ENCODE measurements around the gene ZSWIM3. TPM values are rescaled to one million over a fixed set of nuclear protein-coding genes. Genes with fewer than 3 reads are reported as not detected.

The ZSWIM3 gene
- total and polyA plus RNA-seq, 2 of the 8 experiments (the other 6 are each of a cell fraction or from before 2014, with no cell fraction given) = 5.5 to 6.9 TPM

- no peak overlapping the region for H2BK5ac ChIP-seq (ENCODE audit: low read depth, low read length)
- no peaks in the 10 kb centered on the region for H3K27me3 ChIP-seq (replicated peaks in 1 of 4; ENCODE audit: control insufficient read depth in 3 of 4, extremely low read depth in 1 of 4, insufficient read depth in 3 of 4, low read length in 3 of 4)
- peaks cover 0 to 6% (median 3%) of the 10 kb centered on the region in 4 experiments; a peak in 2 of 8 replicates for H3K36me3 ChIP-seq (ENCODE audit: control insufficient read depth in 2 of 4, insufficient read depth in 4 of 4, low read length in 3 of 4)
- no peak overlapping the region for H3K18ac ChIP-seq (ENCODE audit: extremely low read depth, low read length)
- FAIRE-seq = no peak
- ChIA-PET CTCF (ENCODE audit: partially characterized antibody) (interaction anchor here (0.8 to 1.9 kb wide), 2 partner anchors 9 to 14 kb away, joined by 3 to 4 read pairs; no protein-coding TSS in a partner anchor), POLR2A (ENCODE audit: partially characterized antibody) (interaction anchor here (4.0 to 13.8 kb wide), 4 partner anchors 12 to 20 kb away, joined by 36 to 178 read pairs (median 54); partner anchors contain the start of genes ACOT8, UBE2C and ZSWIM3)
- no peak overlapping the region for H2AFZ ChIP-seq (ENCODE audit: low read length)
- H4K8ac ChIP-seq (ENCODE audit: extremely low read depth, insufficient read depth, low read length) = no peak overlapping the region
- H3K9ac ChIP-seq (replicated peaks in 1 of 4; ENCODE audit: extremely low read depth in 1 of 4, low read depth in 3 of 4, low read length in 3 of 4) = no peak overlapping the region
- no peak overlapping the region for H3K56ac ChIP-seq (replicated peaks; ENCODE audit: insufficient read length, low read depth, low read length)
- 97% methylated on average over 5 of the region's 5 CpGs; no CpG with 5 or more reads in 1 of the 2 experiments for WGBS, 2 experiments (ENCODE audit: extremely low coverage in 1 of 2, insufficient coverage in 1 of 2, insufficient read length in 1 of 2, insufficient replicate concordance in 2 of 2, low coverage in 1 of 2, low lambda C conversion rate in 2 of 2, missing lambda C conversion rate in 1 of 2)
- H2BK120ac ChIP-seq (replicated peaks; ENCODE audit: low read depth, low read length) = no peak overlapping the region
- peaks cover 0 to 11% of the 10 kb centered on the region in 2 experiments; a peak in 1 of 4 replicates for H3K79me2 ChIP-seq (ENCODE audit: control insufficient read depth in 1 of 2, insufficient read depth in 2 of 2, low read length in 2 of 2)
- no peak overlapping the region for H2AK5ac ChIP-seq (ENCODE audit: low read depth, low read length)
- H4K91ac ChIP-seq (replicated peaks; ENCODE audit: insufficient read length, low read length) = peak overlapping the region; percentile 13
- no peak overlapping the region for H2BK12ac ChIP-seq (ENCODE audit: low read depth, low read length)
- H3K4me2 ChIP-seq (ENCODE audit: insufficient read depth in 1 of 2, low read depth in 2 of 2, low read length in 2 of 2) = no peak overlapping the region
- H3K4ac ChIP-seq (replicated peaks; ENCODE audit: insufficient read length, low read depth, low read length) = no peak overlapping the region
- H3K4me1 ChIP-seq (replicated peaks in 1 of 4; ENCODE audit: control insufficient read depth in 3 of 4, insufficient read depth in 4 of 4, low read length in 3 of 4) = peaks cover 0 to 17% (median 8%) of the 10 kb centered on the region in 4 experiments; a peak in 6 of 7 replicates
- H2BK15ac ChIP-seq (ENCODE audit: low read length) = no peak overlapping the region
- peaks cover 0 to 4% of the 10 kb centered on the region in 2 experiments for H4K20me1 ChIP-seq (replicated peaks in 1 of 2; ENCODE audit: control insufficient read depth in 1 of 2, insufficient read depth in 2 of 2, low read length in 2 of 2)
- H3K14ac ChIP-seq (ENCODE audit: insufficient read length) = no peak overlapping the region
- no peak overlapping the region for H3K27ac ChIP-seq (ENCODE audit: low read depth, low read length)
- no peak for DNase-seq (ENCODE audit: low read depth in 1 of 2, low spot score in 2 of 2)
- no peak overlapping the region for H4K5ac ChIP-seq (ENCODE audit: insufficient read length, low read depth, low read length)
- H2BK20ac ChIP-seq (ENCODE audit: low read length) = no peak overlapping the region
- no peak overlapping the region for H3K4me3 ChIP-seq (ENCODE audit: extremely low read depth in 1 of 4, insufficient read depth in 2 of 4, low read depth in 3 of 4, low read length in 4 of 4)
- H3K9me3 ChIP-seq (ENCODE audit: insufficient read depth in 2 of 2, low read depth in 1 of 2, low read length in 1 of 2) = no peaks in the 10 kb centered on the region
- no peak for TF ChIP-seq ZNF274 (IDR thresholded peaks at IDR 0.05; ENCODE audit: borderline replicate concordance, extremely low read depth, low read length)
- no peak for TF ChIP-seq KDM1A (IDR thresholded peaks at IDR 0.05; ENCODE audit: borderline replicate concordance, low read length)
- no peak for TF ChIP-seq RNF2 (IDR thresholded peaks at IDR 0.05; ENCODE audit: borderline replicate concordance, low read depth, low read length, missing control alignments, poor library complexity, severe bottlenecking)
- no peak for TF ChIP-seq TBP (IDR thresholded peaks at IDR 0.05; ENCODE audit: low read depth, low read length)
- no peak for TF ChIP-seq PHF8 (conservative IDR thresholded peaks at IDR 0.05; ENCODE audit: low read depth, low read length)
- no peak for TF ChIP-seq CBX5 (IDR thresholded peaks at IDR 0.05; ENCODE audit: low read depth, low read length)
- no peak for TF ChIP-seq CHD2 (IDR thresholded peaks at IDR 0.05; ENCODE audit: low read length)
- no peak for TF ChIP-seq JUN (IDR thresholded peaks at IDR 0.05; ENCODE audit: low read depth, low read length)
- H3K79me1 ChIP-seq (ENCODE audit: low read depth, low read length) = peaks cover 9% of the 10 kb centered on the region
- H3K23ac ChIP-seq (ENCODE audit: insufficient read length) = no peak overlapping the region
- peaks cover 8% of the 10 kb centered on the region; the same call in 1 of the 2 replicates for H3K23me2 ChIP-seq (ENCODE audit: low read depth, low read length)
Measured at GRCh38 chr20:45835825-45836224, 21.6 kb upstream of the ZSWIM3 start.
